ENCODE measurements around the gene HCK.

DNA sequence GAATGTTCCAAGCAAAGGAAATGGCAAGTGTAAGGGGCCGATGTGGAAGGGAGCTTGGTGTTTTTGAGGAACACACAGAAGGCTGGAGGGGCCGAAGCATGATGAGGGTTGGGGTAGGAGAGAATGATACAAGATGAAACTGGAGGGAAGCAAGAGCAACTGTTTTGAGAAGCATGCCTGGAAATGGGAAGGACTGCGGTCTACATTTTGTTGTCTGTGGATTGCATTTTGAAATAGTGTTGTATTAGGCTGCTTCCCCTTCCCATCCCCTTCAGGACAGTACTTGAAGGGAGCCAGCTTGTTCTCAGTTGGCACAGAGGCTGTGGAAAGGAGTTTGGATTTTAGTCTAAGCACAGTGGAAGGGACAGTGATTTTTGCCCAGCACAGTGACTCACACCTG is 59.7 kb downstream of the HCK start:
- TF ChIP-seq CTCF (IDR thresholded peaks at IDR 0.05): no peak
- no peak for TF ChIP-seq POLR2A (IDR thresholded peaks at IDR 0.05)

All from esophagus squamous epithelium (tissue), 4 donors.